HCT116 (cell line): ENCODE data around the gene GABRR3. TPM values are rescaled to one million over a fixed set of nuclear protein-coding genes. Genes with fewer than 3 reads are reported as not detected.

Experiments used
- ATAC-seq: fragments of 200-7000 bp; cut with Tn5 transposase; 2 replicates; pipeline ENCODE4 v1.9.1; 2020; ENCODE audit warnings: mild to moderate bottlenecking, moderate library complexity
- BruUV-seq: library from RNA; stranded (reverse); fragments of 400-500 nt; replicated peaks from 2 replicates; lab custom pipeline; 2021; lab: Mats Ljungman, UMichigan
- CTCF ChIA-PET: fragments of 300-600 bp; sonication (Branson Sonifier 250); formaldehyde crosslinking; loops from one replicate; lab custom pipeline; 2021; ENCODE audit warnings: antibody characterized with exemption; lab: Charles Lee
- POLR2A ChIA-PET: fragments of 300-600, 350-600 bp; sonication (Branson Sonifier 250); formaldehyde crosslinking; loops from one replicate; lab custom pipeline; 2021; ENCODE audit warnings: antibody characterized with exemption; lab: Charles Lee
- RAD21 ChIA-PET, 2 experiments: fragments of 300-600 bp; sonication (Branson Sonifier 250); formaldehyde crosslinking; loops; one replicate each; lab custom pipeline; 2023; ENCODE audit warnings: low total read pairs in 2 of 2; ENCODE audit not compliant: uncharacterized antibody in 2 of 2, unreplicated experiment in 2 of 2, low non-redundant PET in 1 of 2; lab: Charles Lee
- DNase-seq: peaks from one replicate; pipeline ENCODE4 v3.0.0-alpha.2; 2010; ENCODE audit warnings: low read depth, low spot score
- H2AFZ ChIP-seq: fragments of 200-600 bp; shearing (Covaris generic), sonication (generic); 2 replicates; pipeline ENCODE4 v1.6.1; 2017; ENCODE audit warnings: low read depth, mixed run types, mixed read lengths, antibody characterized with exemption, low read length; ENCODE audit not compliant: poor library complexity, severe bottlenecking
- H3K27ac ChIP-seq: 2 replicates; pipeline ENCODE4 v1.5.1; 2012; ENCODE audit warnings: low read depth, low read length
- H3K27me3 ChIP-seq: fragments of 200-600 bp; sonication (generic); 2 replicates; pipeline ENCODE4 v1.6.1; 2016; ENCODE audit warnings: mixed run types, low read length, mixed read lengths; ENCODE audit not compliant: insufficient read depth
- H3K36me3 ChIP-seq, 2 experiments: fragments of 200-500 bp in 1 of 2; fragments of 200-600 bp in 1 of 2; sonication (Bioruptor generic) in 1 of 2; sonication (generic) in 1 of 2; 2 replicates each; pipeline versions ENCODE4 v1.5.1 to v1.6.1; 2014 to 2016; ENCODE audit warnings: low read length in 2 of 2, inconsistent platforms in 1 of 2, mixed read lengths in 1 of 2, mixed run types in 1 of 2; ENCODE audit not compliant: insufficient read depth in 2 of 2, control insufficient read depth in 1 of 2
- H3K4me1 ChIP-seq, 2 experiments: fragments of 200-600 bp in 1 of 2; sonication (generic) in 1 of 2; 2 replicates each; pipeline versions ENCODE4 v1.5.1 to v1.6.1; 2012 to 2017; ENCODE audit warnings: low read length in 2 of 2, inconsistent platforms in 1 of 2, mild to moderate bottlenecking in 1 of 2, mixed read lengths in 1 of 2, mixed run types in 1 of 2, moderate library complexity in 1 of 2; ENCODE audit not compliant: insufficient read depth in 2 of 2, control insufficient read depth in 1 of 2
- H3K4me2 ChIP-seq: fragments of 200-600 bp; sonication (generic); 2 replicates; pipeline ENCODE4 v1.6.1; 2017; ENCODE audit warnings: mixed run types, low read length, mixed read lengths
- H3K4me3 ChIP-seq, 2 experiments: fragments of 200-600 bp in 1 of 2; sonication (generic) in 1 of 2; replicated peaks in 1 of 2; 2 replicates each; pipeline ENCODE4 v1.5.1; 2011 to 2016; ENCODE audit warnings: low read length in 2 of 2, control low read depth in 1 of 2, low read depth in 1 of 2, mild to moderate bottlenecking in 1 of 2, mixed read lengths in 1 of 2, mixed run types in 1 of 2
- H3K79me2 ChIP-seq: fragments of 200-600 bp; sonication (generic); 2 replicates; pipeline ENCODE4 v1.6.1; 2017; ENCODE audit warnings: mild to moderate bottlenecking, mixed run types, low read length, moderate library complexity, mixed read lengths; ENCODE audit not compliant: insufficient read depth
- H3K9ac ChIP-seq: fragments of 200-600 bp; sonication (generic); 2 replicates; pipeline ENCODE4 v1.6.1; 2016; ENCODE audit warnings: low read length, mixed read lengths
- H3K9me2 ChIP-seq: fragments of 200-600 bp; sonication (generic), shearing (Covaris generic); 2 replicates; pipeline ENCODE4 v1.6.1; 2017; ENCODE audit warnings: mixed run types, mild to moderate bottlenecking, moderate library complexity; ENCODE audit not compliant: insufficient read depth
- H3K9me3 ChIP-seq, 2 experiments: fragments of 200-500 bp in 1 of 2; fragments of 200-600 bp in 1 of 2; sonication (Bioruptor generic) in 1 of 2; sonication (generic) in 1 of 2; 2 replicates each; pipeline ENCODE4 v1.6.1; 2014 to 2017; ENCODE audit warnings: low read length in 2 of 2, mixed read lengths in 2 of 2, inconsistent platforms in 1 of 2, low read depth in 1 of 2, mild to moderate bottlenecking in 1 of 2, mixed run types in 1 of 2, moderate library complexity in 1 of 2; ENCODE audit not compliant: control insufficient read depth in 1 of 2, insufficient read depth in 1 of 2
- H4K20me1 ChIP-seq: fragments of 200-600 bp; sonication (generic), shearing (Covaris generic); 2 replicates; pipeline ENCODE4 v1.6.1; 2017; ENCODE audit warnings: mixed run types, mild to moderate bottlenecking, moderate library complexity; ENCODE audit not compliant: insufficient read depth
- CTCF ChIP-seq, 3 experiments: fragments of 200-600 bp in 1 of 3; sonication (generic) in 1 of 3; IDR thresholded peaks in 2 of 3; conservative IDR thresholded peaks in 1 of 3; 2 replicates each; pipeline ENCODE4 v1.5.1; 2012 to 2017; ENCODE audit warnings: low read depth in 2 of 3, low read length in 2 of 3, antibody characterized with exemption in 1 of 3, borderline replicate concordance in 1 of 3, control low read depth in 1 of 3, mild to moderate bottlenecking in 1 of 3, mixed read lengths in 1 of 3, mixed run types in 1 of 3, moderate library complexity in 1 of 3; ENCODE audit not compliant: insufficient read depth in 1 of 3
- EGR1 ChIP-seq: IDR thresholded peaks from 2 replicates; pipeline ENCODE4 v1.6.1; 2012; ENCODE audit warnings: low read depth
- ELF1 ChIP-seq: IDR thresholded peaks from 2 replicates; pipeline ENCODE4 v1.6.1; 2012; ENCODE audit warnings: low read depth, borderline replicate concordance
- FOSL1 ChIP-seq: IDR thresholded peaks from 2 replicates; pipeline ENCODE4 v1.6.1; 2012; ENCODE audit warnings: low read depth
- JUND ChIP-seq: IDR thresholded peaks from 2 replicates; pipeline ENCODE4 v1.6.1; 2012
- TCF7L2 ChIP-seq: IDR thresholded peaks from 2 replicates; pipeline ENCODE4 v1.7.0; 2011; ENCODE audit warnings: borderline replicate concordance, inconsistent platforms; ENCODE audit not compliant: insufficient read depth, insufficient read length; ENCODE audit errors: extremely low read depth
- intact Hi-C: fragments of 100-400 bp; cut with micrococcal nuclease; formaldehyde crosslinking; loops from 2 replicates; pipeline ENCODE4 v1.10.0; 2022
- total RNA-seq: library from RNA; stranded (reverse); gene quantifications from one replicate; pipeline ENCODE4 v1.2.1, GENCODE V29; 2021; ENCODE audit not compliant: unreplicated experiment
- TF ChIP-seq, protein P1 (sequence below): IDR thresholded peaks from 2 replicates; pipeline ENCODE4 v1.6.1; 2012; ENCODE audit warnings: low read depth

GABRR3 gene
- total RNA-seq, 1 experiment from 2014 or later: not detected

DNA sequence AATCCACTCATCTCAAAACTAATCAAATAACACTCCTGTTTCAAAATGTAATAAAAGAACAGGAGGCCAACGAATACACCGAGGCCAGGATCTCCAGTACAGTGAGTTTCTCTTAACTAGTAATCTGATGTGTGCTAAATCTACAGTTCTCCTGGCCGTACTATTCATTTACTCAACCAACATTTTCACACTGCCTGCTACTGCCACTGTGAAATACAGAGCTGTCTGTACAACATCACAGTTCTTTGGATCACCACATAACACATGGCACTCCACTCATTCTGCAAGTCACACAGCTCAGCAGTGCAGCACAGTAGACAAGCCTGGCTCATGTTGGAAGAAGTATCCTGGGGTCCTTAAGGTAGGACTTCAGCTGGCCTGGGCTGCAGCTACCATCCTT is 84.8 kb downstream of the GABRR3 start:
- intact Hi-C loops: no loop called here
- no peak for DNase-seq
- BruUV-seq: no TSS peak
- no peak overlapping the region for H2AFZ ChIP-seq
- H3K27ac ChIP-seq: no peak overlapping the region
- ChIA-PET RAD21 (no interaction called here), CTCF (no interaction called here), POLR2A (no interaction called here)
- no peaks in the 10 kb centered on the region for H3K4me1 ChIP-seq
- H4K20me1 ChIP-seq: no peaks in the 10 kb centered on the region
- peaks cover 4% of the 10 kb centered on the region; the same call in 1 of the 2 replicates for H3K79me2 ChIP-seq
- H3K9me2 ChIP-seq: no peaks in the 10 kb centered on the region
- H3K4me2 ChIP-seq: no peak overlapping the region
- TF ChIP-seq EGR1 (no peak), CTCF (IDR thresholded peaks at IDR 0.05 in 2 of 3, conservative IDR thresholded peaks at IDR 0.05 in 1 of 3; ENCODE audit: borderline replicate concordance in 1 of 3, insufficient read depth in 1 of 3, low read depth in 2 of 3, low read length in 2 of 3) (no peak), TCF7L2 (no peak), ELF1 (no peak), JUND (no peak), FOSL1 (no peak)
- TF ChIP-seq, protein P1, sequence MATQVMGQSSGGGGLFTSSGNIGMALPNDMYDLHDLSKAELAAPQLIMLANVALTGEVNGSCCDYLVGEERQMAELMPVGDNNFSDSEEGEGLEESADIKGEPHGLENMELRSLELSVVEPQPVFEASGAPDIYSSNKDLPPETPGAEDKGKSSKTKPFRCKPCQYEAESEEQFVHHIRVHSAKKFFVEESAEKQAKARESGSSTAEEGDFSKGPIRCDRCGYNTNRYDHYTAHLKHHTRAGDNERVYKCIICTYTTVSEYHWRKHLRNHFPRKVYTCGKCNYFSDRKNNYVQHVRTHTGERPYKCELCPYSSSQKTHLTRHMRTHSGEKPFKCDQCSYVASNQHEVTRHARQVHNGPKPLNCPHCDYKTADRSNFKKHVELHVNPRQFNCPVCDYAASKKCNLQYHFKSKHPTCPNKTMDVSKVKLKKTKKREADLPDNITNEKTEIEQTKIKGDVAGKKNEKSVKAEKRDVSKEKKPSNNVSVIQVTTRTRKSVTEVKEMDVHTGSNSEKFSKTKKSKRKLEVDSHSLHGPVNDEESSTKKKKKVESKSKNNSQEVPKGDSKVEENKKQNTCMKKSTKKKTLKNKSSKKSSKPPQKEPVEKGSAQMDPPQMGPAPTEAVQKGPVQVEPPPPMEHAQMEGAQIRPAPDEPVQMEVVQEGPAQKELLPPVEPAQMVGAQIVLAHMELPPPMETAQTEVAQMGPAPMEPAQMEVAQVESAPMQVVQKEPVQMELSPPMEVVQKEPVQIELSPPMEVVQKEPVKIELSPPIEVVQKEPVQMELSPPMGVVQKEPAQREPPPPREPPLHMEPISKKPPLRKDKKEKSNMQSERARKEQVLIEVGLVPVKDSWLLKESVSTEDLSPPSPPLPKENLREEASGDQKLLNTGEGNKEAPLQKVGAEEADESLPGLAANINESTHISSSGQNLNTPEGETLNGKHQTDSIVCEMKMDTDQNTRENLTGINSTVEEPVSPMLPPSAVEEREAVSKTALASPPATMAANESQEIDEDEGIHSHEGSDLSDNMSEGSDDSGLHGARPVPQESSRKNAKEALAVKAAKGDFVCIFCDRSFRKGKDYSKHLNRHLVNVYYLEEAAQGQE: no peak
- H3K27me3 ChIP-seq: no peaks in the 10 kb centered on the region
- peaks cover 53 to 55% of the 10 kb centered on the region in 2 experiments; a peak in 3 of 4 replicates for H3K36me3 ChIP-seq
- H3K9ac ChIP-seq: no peak overlapping the region
- no peak for ATAC-seq
- H3K4me3 ChIP-seq: no peak overlapping the region
- no peaks in the 10 kb centered on the region for H3K9me3 ChIP-seq
